ENCODE measurements around the gene VRK2.

DNA sequence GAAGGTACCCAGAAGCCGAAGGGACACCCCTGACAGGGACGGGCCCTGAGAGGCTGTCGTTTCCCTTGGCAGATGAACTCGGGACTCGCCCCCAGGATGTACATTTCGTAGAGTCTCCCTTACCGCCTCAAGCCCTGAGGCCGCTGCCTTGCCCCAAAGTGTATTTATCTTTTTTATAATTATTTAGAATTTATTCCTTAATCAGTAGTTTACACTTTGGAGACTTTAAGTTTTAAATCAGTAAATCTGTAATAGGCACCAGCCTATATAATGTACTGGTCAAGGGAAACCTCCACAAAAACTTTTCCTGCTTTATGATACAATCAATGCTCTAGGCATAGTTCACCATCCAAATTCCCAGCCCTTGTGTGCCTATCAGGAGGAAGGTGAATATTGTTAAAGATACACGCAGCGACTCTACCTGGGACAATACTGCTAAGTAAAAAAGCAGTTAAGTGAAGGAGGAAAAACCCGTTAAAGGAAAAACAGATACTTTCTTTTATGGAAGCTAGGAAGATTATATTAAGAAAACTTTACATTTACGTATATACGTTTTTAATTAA, 848 bp downstream of the VRK2 start:
- TF ChIP-seq, protein P1, sequence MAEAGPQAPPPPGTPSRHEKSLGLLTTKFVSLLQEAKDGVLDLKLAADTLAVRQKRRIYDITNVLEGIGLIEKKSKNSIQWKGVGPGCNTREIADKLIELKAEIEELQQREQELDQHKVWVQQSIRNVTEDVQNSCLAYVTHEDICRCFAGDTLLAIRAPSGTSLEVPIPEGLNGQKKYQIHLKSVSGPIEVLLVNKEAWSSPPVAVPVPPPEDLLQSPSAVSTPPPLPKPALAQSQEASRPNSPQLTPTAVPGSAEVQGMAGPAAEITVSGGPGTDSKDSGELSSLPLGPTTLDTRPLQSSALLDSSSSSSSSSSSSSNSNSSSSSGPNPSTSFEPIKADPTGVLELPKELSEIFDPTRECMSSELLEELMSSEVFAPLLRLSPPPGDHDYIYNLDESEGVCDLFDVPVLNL (IDR thresholded peaks at IDR 0.05; ENCODE audit: low read depth, low read length), result no peak
- no peak for TF ChIP-seq ZNF384 (IDR thresholded peaks at IDR 0.05; ENCODE audit: borderline replicate concordance, low read depth, low read length)
- no peak for TF ChIP-seq ETV6 (conservative IDR thresholded peaks at IDR 0.05 in 1 of 2, IDR thresholded peaks at IDR 0.05 in 1 of 2; ENCODE audit: borderline replicate concordance in 1 of 2, low read depth in 1 of 2)
- TF ChIP-seq, protein P2, sequence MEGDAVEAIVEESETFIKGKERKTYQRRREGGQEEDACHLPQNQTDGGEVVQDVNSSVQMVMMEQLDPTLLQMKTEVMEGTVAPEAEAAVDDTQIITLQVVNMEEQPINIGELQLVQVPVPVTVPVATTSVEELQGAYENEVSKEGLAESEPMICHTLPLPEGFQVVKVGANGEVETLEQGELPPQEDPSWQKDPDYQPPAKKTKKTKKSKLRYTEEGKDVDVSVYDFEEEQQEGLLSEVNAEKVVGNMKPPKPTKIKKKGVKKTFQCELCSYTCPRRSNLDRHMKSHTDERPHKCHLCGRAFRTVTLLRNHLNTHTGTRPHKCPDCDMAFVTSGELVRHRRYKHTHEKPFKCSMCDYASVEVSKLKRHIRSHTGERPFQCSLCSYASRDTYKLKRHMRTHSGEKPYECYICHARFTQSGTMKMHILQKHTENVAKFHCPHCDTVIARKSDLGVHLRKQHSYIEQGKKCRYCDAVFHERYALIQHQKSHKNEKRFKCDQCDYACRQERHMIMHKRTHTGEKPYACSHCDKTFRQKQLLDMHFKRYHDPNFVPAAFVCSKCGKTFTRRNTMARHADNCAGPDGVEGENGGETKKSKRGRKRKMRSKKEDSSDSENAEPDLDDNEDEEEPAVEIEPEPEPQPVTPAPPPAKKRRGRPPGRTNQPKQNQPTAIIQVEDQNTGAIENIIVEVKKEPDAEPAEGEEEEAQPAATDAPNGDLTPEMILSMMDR (IDR thresholded peaks at IDR 0.05 in 2 of 3, conservative IDR thresholded peaks at IDR 0.05 in 1 of 3; ENCODE audit: control insufficient read depth in 2 of 3, extremely low read depth in 1 of 3, insufficient read depth in 1 of 3, low read depth in 3 of 3, low read length in 3 of 3), result no peak
